GM21447 (cell line): ENCODE measurements around the gene EPHA5.

Source experiments
- ATAC-seq: cut with Tn5 transposase; IDR thresholded peaks from one replicate; pipeline ENCODE4 v1.9.1; 2021; ENCODE audit not compliant: unreplicated experiment

EPHA5 gene

GRCh38 chr4:65508168-65508567 is 162.1 kb downstream of the EPHA5 start:
- ATAC-seq: no peak

GRCh38 chr4:65502131-65502701 is 168.1 kb downstream of the EPHA5 start:
- ATAC-seq: no peak

DNA sequence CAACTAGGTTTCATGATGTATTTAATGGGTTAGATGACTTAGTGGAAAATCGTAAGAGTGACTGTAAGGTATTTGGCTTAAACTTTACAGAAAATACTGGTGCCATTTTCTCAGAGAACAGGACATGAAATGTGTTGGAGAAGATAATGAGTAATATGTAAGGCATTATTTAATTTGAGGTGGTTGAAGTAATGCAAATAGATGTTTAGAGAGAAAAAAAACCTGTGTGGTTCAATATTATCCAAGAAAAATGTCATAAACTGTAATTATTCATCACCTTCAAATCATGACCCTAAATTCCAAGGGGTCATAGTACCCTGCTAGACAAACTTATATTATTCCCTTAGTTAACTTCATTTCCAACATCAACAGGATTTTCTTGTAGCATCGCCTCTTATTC is 171.7 kb downstream of the EPHA5 start:
- ATAC-seq: no peak

DNA sequence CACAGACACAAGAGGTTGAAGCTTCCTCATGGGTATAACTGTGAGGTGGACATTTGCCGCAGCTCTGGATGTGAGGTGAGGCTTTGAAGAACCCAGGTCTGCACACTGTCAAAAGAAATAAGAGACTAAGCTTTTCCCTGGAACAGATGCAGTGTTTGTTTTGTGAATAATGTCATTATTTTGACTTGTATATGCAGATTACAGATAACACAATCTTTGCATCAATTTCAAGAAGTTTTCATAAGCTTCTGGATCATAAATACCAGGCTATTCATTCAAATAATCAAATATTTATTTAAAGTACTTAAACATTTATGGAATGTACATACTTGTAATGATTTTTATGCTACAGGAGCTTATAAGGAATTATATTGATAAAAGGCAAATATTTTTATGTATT is 174.8 kb downstream of the EPHA5 start:
- no peak for ATAC-seq

DNA sequence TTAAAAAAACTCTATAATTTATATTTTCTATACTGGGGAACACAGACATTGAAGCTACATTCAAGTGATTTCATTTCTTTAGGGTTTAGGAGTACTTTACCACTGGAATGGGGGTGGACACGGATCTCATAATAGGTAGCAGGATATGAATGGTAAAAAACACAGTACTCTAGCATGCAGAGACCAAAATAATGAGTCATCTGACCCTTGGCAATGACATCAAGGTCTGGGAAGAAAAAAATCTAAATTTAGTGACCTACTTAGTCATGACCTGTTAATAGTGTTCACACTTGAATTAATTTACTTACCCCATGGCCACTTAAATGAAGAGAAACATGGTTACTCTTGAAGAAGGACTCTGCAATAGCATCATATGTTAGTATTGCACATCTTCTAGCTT is 187.9 kb downstream of the EPHA5 start:
- no peak for ATAC-seq

DNA sequence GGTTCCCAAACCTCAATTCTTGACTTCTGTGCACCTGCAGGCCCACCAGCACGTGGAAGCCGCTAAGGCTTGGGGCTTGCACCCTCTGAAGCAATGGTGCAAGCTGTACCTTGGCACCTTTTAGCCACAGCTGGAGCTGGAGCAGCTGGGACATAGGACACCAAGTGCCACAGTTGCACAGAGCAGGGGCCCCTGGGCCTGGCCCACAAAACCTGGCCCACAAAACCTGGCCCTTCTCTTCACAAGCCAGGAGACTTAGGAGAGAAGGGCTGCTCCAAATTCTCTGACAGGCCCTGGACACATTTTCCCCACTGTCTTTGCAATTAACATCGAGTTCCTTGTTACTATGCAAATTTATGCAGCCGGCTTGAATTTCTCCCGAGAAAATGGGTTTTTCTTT is 197.8 kb downstream of the EPHA5 start:
- no peak for ATAC-seq

GRCh38 chr4:65467068-65467680 is 203.1 kb downstream of the EPHA5 start:
- no peak for ATAC-seq

DNA sequence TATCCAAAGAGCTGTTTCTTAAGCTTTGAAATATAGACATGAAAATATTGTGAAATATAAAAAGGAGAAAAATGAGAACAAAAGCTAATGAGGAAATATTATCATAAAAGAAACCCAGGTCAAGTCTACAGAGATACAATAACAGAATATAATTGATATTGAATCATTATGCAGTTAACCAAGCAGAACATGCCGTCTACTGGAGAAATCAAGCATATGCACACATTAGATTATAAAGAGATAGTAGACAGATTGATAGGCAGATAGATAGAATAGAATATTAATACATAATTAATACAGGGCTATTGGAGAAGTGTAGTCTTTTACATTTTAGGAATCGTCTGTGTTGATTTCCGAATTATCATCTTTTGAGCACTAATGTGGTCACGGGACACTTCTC is 208.5 kb downstream of the EPHA5 start:
- no peak for ATAC-seq

DNA sequence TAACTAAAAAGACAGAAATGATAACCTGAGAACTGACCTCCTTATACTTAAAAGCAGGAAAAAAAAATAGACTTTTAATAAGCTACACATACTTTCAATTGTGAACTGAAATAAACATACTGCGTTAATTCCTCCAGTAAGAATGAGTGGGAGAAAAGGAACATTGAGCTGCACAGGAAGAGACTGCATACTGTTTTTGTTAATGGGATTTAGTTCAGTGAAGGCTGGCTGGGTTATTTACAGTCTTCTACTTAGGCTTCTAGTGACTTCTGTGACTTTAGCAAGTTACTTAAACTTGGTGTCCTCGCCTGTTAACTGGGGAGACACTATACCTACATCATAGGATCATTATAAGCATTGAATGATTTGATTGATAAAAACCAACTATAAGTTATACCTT is 213.3 kb downstream of the EPHA5 start:
- no peak for ATAC-seq

DNA sequence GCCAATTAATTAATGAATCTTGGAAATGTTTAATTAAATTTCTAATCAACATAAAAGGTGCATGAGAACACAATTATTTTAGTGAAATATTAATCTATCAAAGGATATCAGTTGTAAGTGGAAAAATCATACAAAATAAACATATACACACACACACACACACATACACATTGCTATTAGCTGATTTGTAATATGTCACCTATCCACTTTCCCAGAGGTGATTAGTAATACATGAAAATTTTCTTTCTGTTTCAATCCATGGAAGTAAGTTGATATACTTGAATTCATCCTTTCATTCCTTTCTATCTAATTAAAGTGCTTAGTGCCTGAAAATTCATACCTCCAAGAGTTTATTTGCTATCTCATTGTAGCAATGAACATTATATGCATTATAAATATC is 213.7 kb downstream of the EPHA5 start:
- ATAC-seq: no peak

GRCh38 chr4:65453398-65453797 is 216.9 kb downstream of the EPHA5 start:
- ATAC-seq: no peak

- no peak for ATAC-seq
Measured at GRCh38 chr4:65450899-65451298, 219.4 kb downstream of the EPHA5 start.

GRCh38 chr4:65437102-65437501 is 233.2 kb downstream of the EPHA5 start:
- ATAC-seq: no peak

- ATAC-seq: no peak
Measured at GRCh38 chr4:65422109-65422508, 248.2 kb downstream of the EPHA5 start.

GRCh38 chr4:65420036-65420435 is 250.3 kb downstream of the EPHA5 start:
- ATAC-seq: no peak

GRCh38 chr4:65416891-65417290 is 253.4 kb downstream of the EPHA5 start:
- no peak for ATAC-seq

DNA sequence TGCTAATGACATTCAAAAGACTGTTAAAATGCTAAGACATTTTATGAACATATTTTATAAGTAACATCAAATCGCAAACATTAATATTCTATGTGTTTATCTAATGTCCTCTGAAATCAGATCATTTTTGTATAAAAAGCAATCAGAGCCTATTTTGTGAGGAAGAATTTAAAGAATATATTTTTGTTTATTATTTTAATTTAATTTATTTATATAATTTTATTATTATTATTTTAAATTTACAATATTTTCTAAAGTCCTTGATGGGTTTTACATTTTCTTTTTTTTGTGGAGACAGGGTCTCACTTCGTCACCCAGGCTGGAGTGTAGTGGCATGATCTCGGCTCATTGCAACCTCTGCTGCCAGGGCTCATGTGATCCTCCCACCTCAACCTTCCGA is 262.8 kb downstream of the EPHA5 start:
- ATAC-seq: no peak

GRCh38 chr4:65401083-65401482 is 269.2 kb downstream of the EPHA5 start:
- no peak for ATAC-seq

- ATAC-seq: no peak
Measured at GRCh38 chr4:65399084-65399483, 271.2 kb downstream of the EPHA5 start.

GRCh38 chr4:65393078-65393477 is 277.2 kb downstream of the EPHA5 start:
- no peak for ATAC-seq

- no peak for ATAC-seq
Measured at GRCh38 chr4:65392488-65392887, 277.8 kb downstream of the EPHA5 start.

DNA sequence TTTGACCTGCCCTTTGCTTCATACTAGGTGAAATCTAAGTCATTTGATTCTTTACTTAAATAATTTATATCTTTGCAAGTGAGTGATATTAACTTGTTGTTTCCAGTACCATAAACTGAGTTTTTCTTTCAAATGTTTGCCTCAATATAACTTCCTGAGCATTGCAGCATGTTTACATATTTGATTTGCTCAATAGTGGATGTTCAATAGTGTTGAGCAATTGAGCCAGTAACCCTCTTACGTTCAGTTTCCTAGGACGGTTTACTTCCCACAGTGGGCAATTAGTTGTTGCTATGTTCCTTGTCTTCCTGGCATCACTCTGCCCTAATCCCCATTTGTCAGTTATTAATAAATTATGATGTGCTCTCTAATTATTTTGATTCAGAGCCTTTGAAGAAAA is 278.5 kb downstream of the EPHA5 start:
- no peak for ATAC-seq

DNA sequence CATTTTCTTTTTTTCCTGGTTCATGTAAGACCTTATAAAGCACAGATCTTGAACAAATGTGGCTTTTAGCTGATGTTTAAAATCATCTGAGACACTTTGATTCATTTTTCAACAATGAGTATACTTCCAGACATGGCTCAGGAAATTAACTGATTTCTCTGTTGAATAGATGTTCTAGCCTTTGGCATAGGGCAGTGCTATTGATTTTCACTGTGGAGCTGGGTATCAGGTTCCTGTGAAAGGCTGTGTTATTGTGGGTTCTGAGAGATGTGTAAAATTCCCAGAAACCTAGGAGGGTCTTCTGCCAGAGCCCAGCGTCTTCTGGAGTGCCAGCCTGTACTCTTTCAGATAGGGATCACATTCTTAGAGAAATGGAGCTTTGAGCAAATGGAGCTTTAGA is 278.9 kb downstream of the EPHA5 start:
- no peak for ATAC-seq
